ENCODE results near the gene PRR23B. TPM values are rescaled to one million over a fixed set of nuclear protein-coding genes. Genes with fewer than 3 reads are reported as not detected.

Gene PRR23B
- polyA plus RNA-seq, 2 of the 4 experiments (the other 2 are of a cell fraction), result not detected

DNA sequence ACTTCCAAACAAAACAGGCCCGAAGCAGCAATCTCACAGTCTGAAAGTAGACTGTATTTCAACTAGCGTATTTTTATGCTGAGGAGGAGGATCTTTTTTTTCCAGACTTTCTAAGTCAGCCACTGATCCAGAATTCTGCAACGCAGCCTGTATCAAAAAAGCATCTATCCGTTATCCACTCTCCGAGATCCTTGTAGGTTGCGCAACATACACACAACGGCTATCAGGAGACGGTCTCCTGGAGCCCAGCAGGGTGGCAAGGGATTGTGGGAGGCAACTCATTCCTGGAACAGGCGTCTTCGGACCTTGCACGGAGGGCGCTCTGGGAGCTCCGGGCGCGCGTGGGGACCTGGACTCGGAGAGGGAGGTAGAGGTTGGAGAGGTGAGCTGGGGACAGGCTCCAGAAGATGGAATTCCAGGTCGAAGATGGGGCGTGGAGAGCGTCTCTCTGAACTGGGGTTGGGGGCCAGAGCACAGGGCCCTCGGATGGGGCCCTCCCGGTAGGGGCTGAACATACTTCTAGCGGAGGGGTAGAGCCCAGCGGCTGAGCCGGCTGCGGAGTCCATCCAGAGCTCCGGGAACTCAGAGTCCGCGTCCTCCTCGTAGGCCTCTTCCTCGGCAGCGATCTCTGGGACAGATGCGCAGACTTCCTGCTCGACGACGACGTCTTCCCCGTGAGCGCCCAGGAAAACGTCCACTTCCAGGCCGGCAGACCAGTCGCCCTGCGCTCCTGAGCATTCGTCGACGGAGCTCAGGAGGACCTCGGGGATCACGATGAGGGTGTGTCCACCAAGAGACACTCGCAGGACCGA is 23.0 kb upstream of the PRR23B start:
- TF ChIP-seq CEBPB (IDR thresholded peaks at IDR 0.05), result peak; percentile 19 to 78; a peak in 3 of 4 replicates
- no peak for TF ChIP-seq BHLHE40 (IDR thresholded peaks at IDR 0.05; ENCODE audit: low read depth, low read length)
- H3K4me3 ChIP-seq, result no peak overlapping the region
- no peaks in the 10 kb centered on the region for H3K9me3 ChIP-seq
- no peak for DNase-seq (ENCODE audit: low read depth in 1 of 2, low spot score in 1 of 2)
- no peak overlapping the region for H3K4me2 ChIP-seq
- 78% methylated on average over 30 of the region's 50 CpGs for WGBS (ENCODE audit: missing lambda C conversion rate)
- ChIA-PET POLR2A (no interaction called here), CTCF (no interaction called here)
- H3K4me1 ChIP-seq, result no peaks in the 10 kb centered on the region
- FAIRE-seq, result no peak
- no peak for ATAC-seq
- H3K27ac ChIP-seq, result no peak overlapping the region

- H3K4me3 ChIP-seq, result no peak overlapping the region
- TF ChIP-seq CBX8 (IDR thresholded peaks at IDR 0.05), result no peak
- TF ChIP-seq TFCP2L1 (CRISPR knock-in tag; IDR thresholded peaks at IDR 0.05), result no peak
- TF ChIP-seq, protein P1, sequence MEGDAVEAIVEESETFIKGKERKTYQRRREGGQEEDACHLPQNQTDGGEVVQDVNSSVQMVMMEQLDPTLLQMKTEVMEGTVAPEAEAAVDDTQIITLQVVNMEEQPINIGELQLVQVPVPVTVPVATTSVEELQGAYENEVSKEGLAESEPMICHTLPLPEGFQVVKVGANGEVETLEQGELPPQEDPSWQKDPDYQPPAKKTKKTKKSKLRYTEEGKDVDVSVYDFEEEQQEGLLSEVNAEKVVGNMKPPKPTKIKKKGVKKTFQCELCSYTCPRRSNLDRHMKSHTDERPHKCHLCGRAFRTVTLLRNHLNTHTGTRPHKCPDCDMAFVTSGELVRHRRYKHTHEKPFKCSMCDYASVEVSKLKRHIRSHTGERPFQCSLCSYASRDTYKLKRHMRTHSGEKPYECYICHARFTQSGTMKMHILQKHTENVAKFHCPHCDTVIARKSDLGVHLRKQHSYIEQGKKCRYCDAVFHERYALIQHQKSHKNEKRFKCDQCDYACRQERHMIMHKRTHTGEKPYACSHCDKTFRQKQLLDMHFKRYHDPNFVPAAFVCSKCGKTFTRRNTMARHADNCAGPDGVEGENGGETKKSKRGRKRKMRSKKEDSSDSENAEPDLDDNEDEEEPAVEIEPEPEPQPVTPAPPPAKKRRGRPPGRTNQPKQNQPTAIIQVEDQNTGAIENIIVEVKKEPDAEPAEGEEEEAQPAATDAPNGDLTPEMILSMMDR (IDR thresholded peaks at IDR 0.05), result no peak
- TF ChIP-seq, protein P2, sequence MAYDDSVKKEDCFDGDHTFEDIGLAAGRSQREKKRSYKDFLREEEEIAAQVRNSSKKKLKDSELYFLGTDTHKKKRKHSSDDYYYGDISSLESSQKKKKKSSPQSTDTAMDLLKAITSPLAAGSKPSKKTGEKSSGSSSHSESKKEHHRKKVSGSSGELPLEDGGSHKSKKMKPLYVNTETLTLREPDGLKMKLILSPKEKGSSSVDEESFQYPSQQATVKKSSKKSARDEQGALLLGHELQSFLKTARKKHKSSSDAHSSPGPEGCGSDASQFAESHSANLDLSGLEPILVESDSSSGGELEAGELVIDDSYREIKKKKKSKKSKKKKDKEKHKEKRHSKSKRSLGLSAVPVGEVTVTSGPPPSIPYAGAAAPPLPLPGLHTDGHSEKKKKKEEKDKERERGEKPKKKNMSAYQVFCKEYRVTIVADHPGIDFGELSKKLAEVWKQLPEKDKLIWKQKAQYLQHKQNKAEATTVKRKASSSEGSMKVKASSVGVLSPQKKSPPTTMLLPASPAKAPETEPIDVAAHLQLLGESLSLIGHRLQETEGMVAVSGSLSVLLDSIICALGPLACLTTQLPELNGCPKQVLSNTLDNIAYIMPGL (CRISPR knock-in tag; IDR thresholded peaks at IDR 0.05; ENCODE audit: borderline replicate concordance), result no peak
- TF ChIP-seq USF2 (IDR thresholded peaks at IDR 0.05), result no peak
- ChIA-PET POLR2A (no interaction called here), CTCF (no interaction called here)
- FAIRE-seq (no peak), ATAC-seq (no peak), DNase-seq (ENCODE audit: low read depth in 1 of 2, low spot score in 1 of 2) (no peak)
- no peak overlapping the region for H3K4me2 ChIP-seq
- WGBS (ENCODE audit: missing lambda C conversion rate), result 43% methylated on average over 6 of the region's 6 CpGs
- no peaks in the 10 kb centered on the region for H3K9me3 ChIP-seq
- H3K27ac ChIP-seq, result no peak overlapping the region
- H3K4me1 ChIP-seq, result no peaks in the 10 kb centered on the region
Measured at GRCh38 chr3:139037478-139037877, 16.8 kb upstream of the PRR23B start.

DNA sequence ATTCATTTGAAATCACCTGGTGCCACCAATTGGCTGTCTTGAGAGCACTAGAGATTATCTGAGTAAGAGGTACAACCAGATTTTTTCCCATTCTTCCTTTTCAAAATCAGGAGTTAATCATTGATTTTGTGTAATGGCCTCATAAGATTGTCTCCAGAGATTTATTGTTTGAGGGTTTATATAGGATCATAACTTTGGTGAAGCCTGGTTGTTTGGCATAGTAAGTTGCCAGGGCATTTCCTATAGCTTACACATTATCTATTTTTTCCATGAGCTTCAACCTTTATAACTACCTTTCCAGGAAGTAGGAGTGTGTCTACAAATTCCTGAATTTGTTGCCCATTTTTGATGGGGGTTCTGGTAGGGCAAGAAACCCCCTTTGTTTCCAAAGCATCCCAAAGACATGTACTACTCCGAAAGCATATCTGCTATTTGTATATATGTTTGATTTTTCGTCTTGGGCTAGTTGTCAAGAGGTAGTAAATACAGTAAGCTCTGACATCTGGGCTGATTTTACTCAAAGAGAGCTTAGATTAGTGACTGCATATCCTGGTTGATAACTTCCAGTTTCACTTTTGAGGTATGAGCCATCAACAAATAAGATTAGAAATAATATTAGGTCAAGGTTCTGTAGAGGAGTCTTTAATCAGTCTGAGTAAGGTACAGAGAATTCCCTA is 11.7 kb upstream of the PRR23B start:
- Histone ChIP-seq H3K9me3 (0 out of 3 replicates have a peak, but pooled peaks cover 7% of the 10 kb centered on the region), H3K4me3 (no peak overlapping the region), H3K4me2 (no peak overlapping the region), H3K27ac (no peak overlapping the region), H3K4me1 (no peaks in the 10 kb centered on the region)
- WGBS (ENCODE audit: missing lambda C conversion rate), result 21% methylated on average over 2 of the region's 2 CpGs
- no peak for DNase-seq (ENCODE audit: low read depth in 1 of 2, low spot score in 1 of 2)
- CTCF ChIA-PET, result interaction anchor here (0.6 kb wide), 1 partner anchor 1863 kb away, joined by 3 read pairs; no protein-coding TSS in a partner anchor
- POLR2A ChIA-PET, result no interaction called here
- ATAC-seq, result no peak
- FAIRE-seq, result no peak
- no peak for TF ChIP-seq NFE2L2 (conservative IDR thresholded peaks at IDR 0.05; ENCODE audit: low read length)
- no peak for TF ChIP-seq FOSB (CRISPR knock-in tag; IDR thresholded peaks at IDR 0.05)
- no peak for TF ChIP-seq ESRRA (IDR thresholded peaks at IDR 0.05; ENCODE audit: borderline replicate concordance, low read length)
- TF ChIP-seq, protein P1 (IDR thresholded peaks at IDR 0.05), result no peak
- TF ChIP-seq, protein P3, sequence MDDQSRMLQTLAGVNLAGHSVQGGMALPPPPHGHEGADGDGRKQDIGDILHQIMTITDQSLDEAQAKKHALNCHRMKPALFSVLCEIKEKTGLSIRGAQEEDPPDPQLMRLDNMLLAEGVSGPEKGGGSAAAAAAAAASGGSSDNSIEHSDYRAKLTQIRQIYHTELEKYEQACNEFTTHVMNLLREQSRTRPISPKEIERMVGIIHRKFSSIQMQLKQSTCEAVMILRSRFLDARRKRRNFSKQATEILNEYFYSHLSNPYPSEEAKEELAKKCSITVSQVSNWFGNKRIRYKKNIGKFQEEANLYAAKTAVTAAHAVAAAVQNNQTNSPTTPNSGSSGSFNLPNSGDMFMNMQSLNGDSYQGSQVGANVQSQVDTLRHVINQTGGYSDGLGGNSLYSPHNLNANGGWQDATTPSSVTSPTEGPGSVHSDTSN (IDR thresholded peaks at IDR 0.05), result no peak
- no peak for TF ChIP-seq HDAC2 (IDR thresholded peaks at IDR 0.05)
- TF ChIP-seq SMC3 (IDR thresholded peaks at IDR 0.05), result no peak
- no peak for TF ChIP-seq ZSCAN20 (CRISPR knock-in tag; IDR thresholded peaks at IDR 0.05)
- TF ChIP-seq, protein P4, sequence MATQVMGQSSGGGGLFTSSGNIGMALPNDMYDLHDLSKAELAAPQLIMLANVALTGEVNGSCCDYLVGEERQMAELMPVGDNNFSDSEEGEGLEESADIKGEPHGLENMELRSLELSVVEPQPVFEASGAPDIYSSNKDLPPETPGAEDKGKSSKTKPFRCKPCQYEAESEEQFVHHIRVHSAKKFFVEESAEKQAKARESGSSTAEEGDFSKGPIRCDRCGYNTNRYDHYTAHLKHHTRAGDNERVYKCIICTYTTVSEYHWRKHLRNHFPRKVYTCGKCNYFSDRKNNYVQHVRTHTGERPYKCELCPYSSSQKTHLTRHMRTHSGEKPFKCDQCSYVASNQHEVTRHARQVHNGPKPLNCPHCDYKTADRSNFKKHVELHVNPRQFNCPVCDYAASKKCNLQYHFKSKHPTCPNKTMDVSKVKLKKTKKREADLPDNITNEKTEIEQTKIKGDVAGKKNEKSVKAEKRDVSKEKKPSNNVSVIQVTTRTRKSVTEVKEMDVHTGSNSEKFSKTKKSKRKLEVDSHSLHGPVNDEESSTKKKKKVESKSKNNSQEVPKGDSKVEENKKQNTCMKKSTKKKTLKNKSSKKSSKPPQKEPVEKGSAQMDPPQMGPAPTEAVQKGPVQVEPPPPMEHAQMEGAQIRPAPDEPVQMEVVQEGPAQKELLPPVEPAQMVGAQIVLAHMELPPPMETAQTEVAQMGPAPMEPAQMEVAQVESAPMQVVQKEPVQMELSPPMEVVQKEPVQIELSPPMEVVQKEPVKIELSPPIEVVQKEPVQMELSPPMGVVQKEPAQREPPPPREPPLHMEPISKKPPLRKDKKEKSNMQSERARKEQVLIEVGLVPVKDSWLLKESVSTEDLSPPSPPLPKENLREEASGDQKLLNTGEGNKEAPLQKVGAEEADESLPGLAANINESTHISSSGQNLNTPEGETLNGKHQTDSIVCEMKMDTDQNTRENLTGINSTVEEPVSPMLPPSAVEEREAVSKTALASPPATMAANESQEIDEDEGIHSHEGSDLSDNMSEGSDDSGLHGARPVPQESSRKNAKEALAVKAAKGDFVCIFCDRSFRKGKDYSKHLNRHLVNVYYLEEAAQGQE (IDR thresholded peaks at IDR 0.05), result no peak
- TF ChIP-seq JUNB (IDR thresholded peaks at IDR 0.05), result no peak
- no peak for TF ChIP-seq POLR2AphosphoS2 (conservative IDR thresholded peaks at IDR 0.05; ENCODE audit: low read length)
- TF ChIP-seq SREBF2 (IDR thresholded peaks at IDR 0.05), result no peak
- TF ChIP-seq E2F6 (IDR thresholded peaks at IDR 0.05; ENCODE audit: borderline replicate concordance, low read depth), result no peak
